AG04449 (cell line): ENCODE results near the gene CSTPP1.

Source experiments
- CTCF ChIA-PET: fragments of 350-600 bp; formaldehyde crosslinking; extraction: SDS; loops from one replicate; lab custom pipeline; 2021; ENCODE audit warnings: antibody characterized with exemption; lab: Yijun Ruan, JAX
- POLR2A ChIA-PET: fragments of 400-600, 350-600 bp; formaldehyde crosslinking; extraction: SDS; loops from one replicate; lab custom pipeline; 2020; ENCODE audit warnings: antibody characterized with exemption, inconsistent platforms; lab: Yijun Ruan, JAX
- DNase-seq: peaks from one replicate; pipeline ENCODE4 v3.0.0-alpha.2; 2010; ENCODE audit warnings: low read depth, low spot score
- H3K4me3 ChIP-seq: 2 replicates; pipeline ENCODE4 v1.5.1; 2011; ENCODE audit warnings: low read depth, mild to moderate bottlenecking, control low read depth, low read length
- TF ChIP-seq, protein P1 (sequence below): IDR thresholded peaks from one replicate; pipeline ENCODE4 v1.5.1; 2011; ENCODE audit warnings: mild to moderate bottlenecking, moderate library complexity, low read length, control low read depth, inconsistent platforms; ENCODE audit not compliant: insufficient read depth; ENCODE audit errors: missing control alignments

Gene CSTPP1

GRCh38 chr11:46892109-46892508 lies 44.5 kb upstream of the CSTPP1 start:
- no peak overlapping the region for H3K4me3 ChIP-seq
- ChIA-PET CTCF (interaction anchor here (0.7 to 7.4 kb wide), 9 partner anchors 11 to 463 kb away, joined by 3 to 152 read pairs (median 8); no protein-coding TSS in a partner anchor), POLR2A (no interaction called here)
- TF ChIP-seq, protein P1, sequence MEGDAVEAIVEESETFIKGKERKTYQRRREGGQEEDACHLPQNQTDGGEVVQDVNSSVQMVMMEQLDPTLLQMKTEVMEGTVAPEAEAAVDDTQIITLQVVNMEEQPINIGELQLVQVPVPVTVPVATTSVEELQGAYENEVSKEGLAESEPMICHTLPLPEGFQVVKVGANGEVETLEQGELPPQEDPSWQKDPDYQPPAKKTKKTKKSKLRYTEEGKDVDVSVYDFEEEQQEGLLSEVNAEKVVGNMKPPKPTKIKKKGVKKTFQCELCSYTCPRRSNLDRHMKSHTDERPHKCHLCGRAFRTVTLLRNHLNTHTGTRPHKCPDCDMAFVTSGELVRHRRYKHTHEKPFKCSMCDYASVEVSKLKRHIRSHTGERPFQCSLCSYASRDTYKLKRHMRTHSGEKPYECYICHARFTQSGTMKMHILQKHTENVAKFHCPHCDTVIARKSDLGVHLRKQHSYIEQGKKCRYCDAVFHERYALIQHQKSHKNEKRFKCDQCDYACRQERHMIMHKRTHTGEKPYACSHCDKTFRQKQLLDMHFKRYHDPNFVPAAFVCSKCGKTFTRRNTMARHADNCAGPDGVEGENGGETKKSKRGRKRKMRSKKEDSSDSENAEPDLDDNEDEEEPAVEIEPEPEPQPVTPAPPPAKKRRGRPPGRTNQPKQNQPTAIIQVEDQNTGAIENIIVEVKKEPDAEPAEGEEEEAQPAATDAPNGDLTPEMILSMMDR: no peak
- no peak for DNase-seq

DNA sequence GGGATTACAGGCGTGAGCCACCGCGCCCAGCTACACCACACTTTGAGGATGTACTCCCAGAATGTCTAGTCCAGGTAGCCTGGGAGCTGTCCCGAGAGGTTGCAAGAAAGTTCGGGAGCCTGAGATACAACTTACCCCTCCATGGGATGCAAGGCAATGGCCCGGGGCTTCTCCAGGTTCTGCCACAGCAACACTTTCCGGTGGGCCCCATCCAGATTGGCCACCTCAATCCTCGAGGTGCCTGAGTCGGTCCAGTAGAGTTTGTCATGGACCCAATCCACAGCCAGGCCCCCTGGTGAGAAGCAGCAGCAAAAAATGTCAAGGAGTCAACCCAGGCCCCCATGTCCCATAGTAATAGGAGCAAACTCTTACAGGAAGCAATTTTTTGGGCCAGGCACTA lies 43.7 kb upstream of the CSTPP1 start:
- no peak for DNase-seq
- H3K4me3 ChIP-seq: no peak overlapping the region
- ChIA-PET CTCF (interaction anchor here (2.8 to 7.4 kb wide), 5 partner anchors 20 to 269 kb away, joined by 8 to 152 read pairs (median 22); no protein-coding TSS in a partner anchor), POLR2A (interaction anchor here (0.6 kb wide), 1 partner anchor 270 kb away, joined by 3 read pairs; no protein-coding TSS in a partner anchor)
- TF ChIP-seq, protein P1: no peak

DNA sequence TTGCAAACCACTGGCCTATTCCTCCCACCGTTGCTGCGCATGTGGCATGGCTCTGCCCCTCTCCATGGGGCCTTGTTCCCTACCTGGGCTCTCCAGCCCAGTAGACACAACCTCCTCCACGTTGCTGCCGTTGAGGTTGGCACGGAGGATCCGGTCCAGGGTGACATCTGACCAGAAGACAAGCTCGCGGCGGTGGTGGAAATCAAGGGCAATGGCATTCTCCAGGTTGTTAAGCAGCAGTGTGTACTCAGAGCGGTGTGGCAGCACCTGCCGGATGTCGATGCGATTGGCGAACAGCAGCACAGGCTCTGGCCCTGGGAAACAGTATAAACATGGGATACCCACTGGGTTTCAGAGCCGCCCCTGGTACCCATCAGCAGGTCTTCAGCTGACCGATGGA lies 42.1 kb upstream of the CSTPP1 start:
- ChIA-PET CTCF (interaction anchor here (1.0 to 7.4 kb wide), 7 partner anchors 18 to 460 kb away, joined by 3 to 152 read pairs (median 5); no protein-coding TSS in a partner anchor), POLR2A (no interaction called here)
- no peak overlapping the region for H3K4me3 ChIP-seq
- TF ChIP-seq, protein P1: no peak
- no peak for DNase-seq

- CTCF ChIA-PET: interaction anchor here (1.3 to 7.4 kb wide), 9 partner anchors 11 to 460 kb away, joined by 3 to 152 read pairs (median 6); no protein-coding TSS in a partner anchor
- POLR2A ChIA-PET: no interaction called here
- TF ChIP-seq, protein P1: no peak
These were observed 41.6 kb upstream of the CSTPP1 start for GRCh38 chr11:46894961-46895360.

GRCh38 chr11:46895821-46896220 lies 40.7 kb upstream of the CSTPP1 start:
- ChIA-PET CTCF (interaction anchor here (0.6 to 7.4 kb wide), 10 partner anchors 8 to 282 kb away, joined by 3 to 152 read pairs (median 6); no protein-coding TSS in a partner anchor), POLR2A (no interaction called here)
- H3K4me3 ChIP-seq: no peak overlapping the region
- TF ChIP-seq, protein P1: no peak
- DNase-seq: no peak

More at GRCh38 chr11:46894961-46895360, 41.6 kb upstream of the CSTPP1 start:
- no peak for DNase-seq
- H3K4me3 ChIP-seq: no peak overlapping the region

DNA sequence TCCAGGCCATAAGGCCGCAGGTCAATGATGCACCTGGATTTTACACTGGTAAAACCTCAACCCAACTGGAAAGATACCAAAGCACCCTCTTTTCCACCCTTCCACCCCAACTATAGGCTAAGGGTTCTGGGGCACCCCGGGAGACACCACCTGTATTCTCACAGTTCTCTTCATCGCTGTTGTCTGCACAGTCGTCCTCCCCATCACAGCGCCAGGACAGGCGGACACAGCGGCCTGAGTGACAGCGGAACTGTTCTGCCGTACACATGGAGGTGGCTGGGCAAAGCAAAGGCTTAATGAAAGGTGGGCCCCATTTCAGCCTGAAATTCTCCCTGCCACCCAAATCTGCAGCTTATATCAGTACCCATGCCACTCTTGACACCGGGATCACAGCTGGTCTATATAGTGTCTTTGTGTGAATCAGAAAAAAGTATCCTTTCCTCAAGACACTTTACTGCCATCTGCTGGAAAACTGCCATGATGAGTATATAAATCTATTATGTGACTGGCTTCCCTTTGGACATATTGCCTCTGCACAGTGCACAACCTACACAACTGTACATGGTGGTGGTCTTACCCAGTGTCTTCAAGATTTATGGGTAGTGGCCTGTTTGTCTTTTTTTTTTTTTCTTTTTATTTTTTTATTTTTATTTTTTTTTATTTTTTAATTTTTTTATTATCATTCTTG lies 39.7 kb upstream of the CSTPP1 start:
- ChIA-PET POLR2A (no interaction called here), CTCF (interaction anchor here (0.9 to 7.4 kb wide), 8 partner anchors 10 to 281 kb away, joined by 3 to 152 read pairs (median 5); no protein-coding TSS in a partner anchor)
- no peak overlapping the region for H3K4me3 ChIP-seq
- TF ChIP-seq, protein P1: no peak
- no peak for DNase-seq
